ENCODE measurements around the gene KRT83.
"Not testable (repeated sequence)": the region's sequence is repeated elsewhere in the genome, so short reads cannot be mapped to it uniquely, and the experiment has no call there.

Gene KRT83

GRCh38 chr12:52310622-52311284, 10.4 kb downstream of the KRT83 start:
- DNase-seq: no peak

- peak in 2 of 51 donors; percentile 56 to 76 for DNase-seq
Measured at GRCh38 chr12:52308806-52309425, 12.3 kb downstream of the KRT83 start.

DNA sequence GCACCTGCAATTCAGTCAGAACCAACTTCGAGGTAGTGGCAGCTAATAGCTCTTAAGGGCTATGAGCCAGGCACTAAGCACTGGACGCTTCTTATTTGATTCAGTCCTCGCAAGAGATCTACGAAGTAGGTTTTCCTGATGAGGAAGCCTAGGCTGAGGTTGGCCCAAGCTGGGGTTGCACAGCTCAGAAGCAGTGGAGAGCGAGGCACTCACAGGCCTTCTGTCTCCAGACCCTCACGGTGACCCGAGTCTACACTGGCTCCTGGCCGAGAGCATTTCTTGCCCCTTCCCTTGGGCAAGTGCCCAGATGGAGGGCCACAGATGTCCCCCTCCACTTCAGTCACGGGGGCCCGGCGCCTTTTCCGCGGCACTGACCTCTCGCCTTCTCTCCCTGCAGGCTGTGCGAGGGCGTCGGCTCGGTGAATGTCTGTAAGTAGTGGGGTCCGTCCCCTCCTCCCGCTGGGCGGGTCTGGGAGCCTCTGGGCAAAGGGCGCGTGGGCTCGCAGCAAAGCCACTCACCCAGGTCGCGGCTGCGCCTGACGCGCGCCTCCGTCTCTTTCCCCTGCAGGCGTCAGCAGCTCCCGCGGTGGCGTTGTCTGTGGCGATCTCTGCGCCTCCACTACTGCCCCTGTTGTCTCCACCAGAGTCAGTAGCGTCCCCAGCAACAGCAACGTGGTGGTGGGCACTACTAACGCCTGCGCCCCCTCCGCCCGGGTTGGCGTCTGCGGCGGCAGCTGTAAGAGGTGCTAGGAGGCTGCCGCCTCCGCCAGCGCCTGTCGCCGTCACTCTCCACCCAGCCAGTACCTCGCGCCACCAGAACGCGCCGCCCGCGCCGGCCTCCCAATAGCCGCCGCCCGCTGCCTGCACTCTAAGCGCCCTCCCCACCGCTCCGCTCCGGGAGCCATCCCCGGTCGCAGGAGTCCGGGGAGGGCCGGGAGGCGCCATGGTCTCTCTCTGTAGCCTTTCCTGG, 13.1 kb downstream of the KRT83 start:
- DNase-seq: peak in 47 of 51 donors; percentile 10 to 80 (median 53)

DNA sequence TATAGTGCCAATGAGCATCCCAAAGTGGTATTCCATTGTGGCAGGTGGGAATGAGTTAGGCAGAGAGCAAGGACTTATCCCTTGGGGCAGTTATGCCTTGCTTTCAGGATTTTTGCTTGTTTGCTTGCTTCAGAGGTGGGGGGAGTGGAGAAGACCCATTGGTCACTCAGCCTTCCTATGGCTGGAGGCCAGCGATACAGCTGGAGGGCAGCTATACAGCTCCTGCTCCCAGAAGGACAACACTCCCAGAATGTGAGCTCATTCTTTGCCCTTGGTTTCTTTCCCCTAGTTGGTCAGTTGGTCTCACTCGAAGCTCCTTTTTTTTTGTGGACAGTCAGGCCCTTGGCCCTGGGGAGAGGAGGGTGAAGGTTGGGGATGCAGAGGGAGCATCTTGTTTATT, 14.5 kb downstream of the KRT83 start:
- DNase-seq: no peak

- no peak for DNase-seq
Measured at GRCh38 chr12:52305921-52306705, 15.1 kb downstream of the KRT83 start.

- not testable (repeated sequence) for DNase-seq
Measured at GRCh38 chr12:52304941-52305411, 16.2 kb downstream of the KRT83 start.

DNA sequence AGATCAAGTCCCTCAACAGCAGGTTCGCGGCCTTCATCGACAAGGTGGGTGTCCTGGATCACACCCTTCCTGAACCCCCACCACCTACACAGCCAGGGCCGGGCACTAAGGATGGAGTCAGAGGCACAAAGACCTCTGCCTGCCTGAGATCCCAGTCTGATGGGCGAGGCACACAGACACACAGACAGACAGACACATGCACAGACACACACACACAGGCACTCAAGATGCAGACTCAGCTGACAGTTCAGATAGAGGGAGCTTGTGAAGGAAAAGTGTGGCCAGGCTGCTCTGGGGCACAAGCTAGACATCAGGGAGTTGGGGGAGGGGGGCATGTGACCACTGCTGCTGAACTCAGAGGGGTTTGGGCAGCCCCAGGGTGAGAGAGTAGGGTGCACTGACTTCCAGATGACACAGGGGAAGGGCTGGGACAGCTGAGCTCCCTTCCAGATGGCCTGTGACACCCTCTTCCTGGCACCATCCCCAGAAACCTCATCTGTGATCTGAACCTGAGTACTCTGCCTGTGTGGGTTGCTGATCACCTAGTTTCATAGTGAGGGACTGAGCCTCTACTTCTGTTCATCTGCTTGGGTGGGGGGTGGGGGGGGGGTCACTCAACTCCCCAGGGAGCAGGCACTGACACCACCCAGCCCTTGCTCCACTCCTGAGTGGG, 18.8 kb downstream of the KRT83 start:
- DNase-seq: not testable (repeated sequence)

GRCh38 chr12:52301721-52302120, 19.5 kb downstream of the KRT83 start:
- DNase-seq: not testable (repeated sequence)

GRCh38 chr12:52300796-52301691, 20.2 kb downstream of the KRT83 start:
- no peak for DNase-seq

DNA sequence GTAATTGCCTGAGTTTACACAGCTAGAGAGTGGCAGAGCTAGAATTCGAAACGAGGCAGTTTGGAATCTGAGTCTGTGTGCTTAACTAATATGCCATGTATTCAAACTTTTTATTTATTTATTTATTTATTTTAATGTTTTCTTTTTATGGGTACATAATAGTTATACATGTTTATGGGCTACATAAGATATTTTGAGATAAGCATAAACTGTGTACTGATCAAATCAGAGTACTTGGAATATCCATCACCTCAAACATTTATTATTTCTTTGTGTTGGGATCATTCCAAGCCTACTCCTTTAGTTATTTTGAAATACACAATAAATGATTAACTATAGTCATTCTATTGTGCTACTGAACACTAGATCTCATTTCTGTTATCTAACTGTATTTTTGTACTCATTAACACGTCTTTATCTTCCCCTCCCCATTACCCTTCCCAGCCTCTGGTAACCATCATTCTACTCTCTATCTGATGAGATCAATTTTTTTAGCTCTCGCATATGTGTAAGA, 22.5 kb downstream of the KRT83 start:
- DNase-seq: no peak

- no peak for DNase-seq
Measured at GRCh38 chr12:52296572-52297215, 24.5 kb downstream of the KRT83 start.

DNA sequence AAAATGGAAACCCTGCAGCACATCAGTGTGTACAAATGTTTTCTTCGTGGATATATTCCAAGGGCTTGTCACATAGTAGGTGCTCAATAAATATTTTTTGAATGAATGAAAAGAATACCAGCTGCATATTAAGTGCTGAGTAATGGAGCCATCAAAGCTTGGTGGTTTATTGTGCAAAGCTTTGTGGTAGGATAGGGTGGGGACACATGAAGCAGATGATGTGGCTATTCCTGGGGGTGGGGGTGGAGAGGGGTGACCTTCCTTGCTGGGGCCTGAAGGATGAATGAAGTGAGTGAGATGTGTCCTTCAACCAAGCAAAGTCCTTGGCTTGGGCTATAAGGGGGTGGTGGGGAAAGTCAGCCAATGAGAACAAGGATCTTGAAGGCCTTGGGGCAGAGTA, 25.5 kb downstream of the KRT83 start:
- no peak for DNase-seq

- DNase-seq: no peak
Measured at GRCh38 chr12:52294803-52295202, 26.4 kb downstream of the KRT83 start.

GRCh38 chr12:52293926-52294325, 27.3 kb downstream of the KRT83 start:
- DNase-seq: no peak

GRCh38 chr12:52291267-52291935, 29.8 kb downstream of the KRT83 start, which contains the start of gene KRT81:
Gene KRT81, minus strand, starts transcription at chr12:52291534. Its CDS starts 69 bp downstream, at chr12:52291465.
- DNase-seq: no peak

GRCh38 chr12:52290483-52291134, 30.6 kb downstream of the KRT83 start:
- DNase-seq: not testable (repeated sequence)

Measured in hypothalamus (tissue), 51 donors.